HCT116 (cell line): ENCODE data around the gene C11orf42. TPM values are rescaled to one million over a fixed set of nuclear protein-coding genes. Genes with fewer than 3 reads are reported as not detected.

Experiments
- ATAC-seq: fragments of 200-7000 bp; cut with Tn5 transposase; 2 replicates; pipeline ENCODE4 v1.9.1; 2020; ENCODE audit warnings: mild to moderate bottlenecking, moderate library complexity
- BruUV-seq: library from RNA; stranded (reverse); fragments of 400-500 nt; replicated peaks from 2 replicates; lab custom pipeline; 2021; lab: Mats Ljungman, UMichigan
- CTCF ChIA-PET: fragments of 300-600 bp; sonication (Branson Sonifier 250); formaldehyde crosslinking; loops from one replicate; lab custom pipeline; 2021; ENCODE audit warnings: antibody characterized with exemption; lab: Charles Lee
- POLR2A ChIA-PET: fragments of 300-600, 350-600 bp; sonication (Branson Sonifier 250); formaldehyde crosslinking; loops from one replicate; lab custom pipeline; 2021; ENCODE audit warnings: antibody characterized with exemption; lab: Charles Lee
- RAD21 ChIA-PET, 2 experiments: fragments of 300-600 bp; sonication (Branson Sonifier 250); formaldehyde crosslinking; loops; one replicate each; lab custom pipeline; 2023; ENCODE audit warnings: low total read pairs in 2 of 2; ENCODE audit not compliant: uncharacterized antibody in 2 of 2, unreplicated experiment in 2 of 2, low non-redundant PET in 1 of 2; lab: Charles Lee
- DNase-seq: peaks from one replicate; pipeline ENCODE4 v3.0.0-alpha.2; 2010; ENCODE audit warnings: low read depth, low spot score
- H2AFZ ChIP-seq: fragments of 200-600 bp; shearing (Covaris generic), sonication (generic); 2 replicates; pipeline ENCODE4 v1.6.1; 2017; ENCODE audit warnings: low read depth, mixed run types, mixed read lengths, antibody characterized with exemption, low read length; ENCODE audit not compliant: poor library complexity, severe bottlenecking
- H3K27ac ChIP-seq: 2 replicates; pipeline ENCODE4 v1.5.1; 2012; ENCODE audit warnings: low read depth, low read length
- H3K27me3 ChIP-seq: fragments of 200-600 bp; sonication (generic); 2 replicates; pipeline ENCODE4 v1.6.1; 2016; ENCODE audit warnings: mixed run types, low read length, mixed read lengths; ENCODE audit not compliant: insufficient read depth
- H3K36me3 ChIP-seq, 2 experiments: fragments of 200-500 bp in 1 of 2; fragments of 200-600 bp in 1 of 2; sonication (Bioruptor generic) in 1 of 2; sonication (generic) in 1 of 2; 2 replicates each; pipeline versions ENCODE4 v1.5.1 to v1.6.1; 2014 to 2016; ENCODE audit warnings: low read length in 2 of 2, inconsistent platforms in 1 of 2, mixed read lengths in 1 of 2, mixed run types in 1 of 2; ENCODE audit not compliant: insufficient read depth in 2 of 2, control insufficient read depth in 1 of 2
- H3K4me1 ChIP-seq, 2 experiments: fragments of 200-600 bp in 1 of 2; sonication (generic) in 1 of 2; 2 replicates each; pipeline versions ENCODE4 v1.5.1 to v1.6.1; 2012 to 2017; ENCODE audit warnings: low read length in 2 of 2, inconsistent platforms in 1 of 2, mild to moderate bottlenecking in 1 of 2, mixed read lengths in 1 of 2, mixed run types in 1 of 2, moderate library complexity in 1 of 2; ENCODE audit not compliant: insufficient read depth in 2 of 2, control insufficient read depth in 1 of 2
- H3K4me2 ChIP-seq: fragments of 200-600 bp; sonication (generic); 2 replicates; pipeline ENCODE4 v1.6.1; 2017; ENCODE audit warnings: mixed run types, low read length, mixed read lengths
- H3K4me3 ChIP-seq, 2 experiments: fragments of 200-600 bp in 1 of 2; sonication (generic) in 1 of 2; replicated peaks in 1 of 2; 2 replicates each; pipeline ENCODE4 v1.5.1; 2011 to 2016; ENCODE audit warnings: low read length in 2 of 2, control low read depth in 1 of 2, low read depth in 1 of 2, mild to moderate bottlenecking in 1 of 2, mixed read lengths in 1 of 2, mixed run types in 1 of 2
- H3K79me2 ChIP-seq: fragments of 200-600 bp; sonication (generic); 2 replicates; pipeline ENCODE4 v1.6.1; 2017; ENCODE audit warnings: mild to moderate bottlenecking, mixed run types, low read length, moderate library complexity, mixed read lengths; ENCODE audit not compliant: insufficient read depth
- H3K9ac ChIP-seq: fragments of 200-600 bp; sonication (generic); 2 replicates; pipeline ENCODE4 v1.6.1; 2016; ENCODE audit warnings: low read length, mixed read lengths
- H3K9me2 ChIP-seq: fragments of 200-600 bp; sonication (generic), shearing (Covaris generic); 2 replicates; pipeline ENCODE4 v1.6.1; 2017; ENCODE audit warnings: mixed run types, mild to moderate bottlenecking, moderate library complexity; ENCODE audit not compliant: insufficient read depth
- H3K9me3 ChIP-seq, 2 experiments: fragments of 200-500 bp in 1 of 2; fragments of 200-600 bp in 1 of 2; sonication (Bioruptor generic) in 1 of 2; sonication (generic) in 1 of 2; 2 replicates each; pipeline ENCODE4 v1.6.1; 2014 to 2017; ENCODE audit warnings: low read length in 2 of 2, mixed read lengths in 2 of 2, inconsistent platforms in 1 of 2, low read depth in 1 of 2, mild to moderate bottlenecking in 1 of 2, mixed run types in 1 of 2, moderate library complexity in 1 of 2; ENCODE audit not compliant: control insufficient read depth in 1 of 2, insufficient read depth in 1 of 2
- H4K20me1 ChIP-seq: fragments of 200-600 bp; sonication (generic), shearing (Covaris generic); 2 replicates; pipeline ENCODE4 v1.6.1; 2017; ENCODE audit warnings: mixed run types, mild to moderate bottlenecking, moderate library complexity; ENCODE audit not compliant: insufficient read depth
- CEBPB ChIP-seq: IDR thresholded peaks from 2 replicates; pipeline ENCODE4 v1.6.1; 2012; ENCODE audit warnings: low read depth
- EGR1 ChIP-seq: IDR thresholded peaks from 2 replicates; pipeline ENCODE4 v1.6.1; 2012; ENCODE audit warnings: low read depth
- ELF1 ChIP-seq: IDR thresholded peaks from 2 replicates; pipeline ENCODE4 v1.6.1; 2012; ENCODE audit warnings: low read depth, borderline replicate concordance
- EZH2 ChIP-seq: fragments of 200-600 bp; sonication (generic); IDR thresholded peaks from 2 replicates; pipeline ENCODE4 v1.6.1; 2017; ENCODE audit warnings: antibody characterized with exemption, mixed run types
- EZH2phosphoT487 ChIP-seq: fragments of 200-600 bp; IDR thresholded peaks from 2 replicates; pipeline ENCODE4 v1.6.1; 2018; ENCODE audit warnings: antibody characterized with exemption, borderline replicate concordance
- FOSL1 ChIP-seq: IDR thresholded peaks from 2 replicates; pipeline ENCODE4 v1.6.1; 2012; ENCODE audit warnings: low read depth
- JUND ChIP-seq: IDR thresholded peaks from 2 replicates; pipeline ENCODE4 v1.6.1; 2012
- MAX ChIP-seq: IDR thresholded peaks from 2 replicates; pipeline ENCODE4 v1.6.1; 2012
- POLR2A ChIP-seq: IDR thresholded peaks from 2 replicates; pipeline ENCODE4 v1.7.0; 2011; ENCODE audit warnings: borderline replicate concordance; ENCODE audit not compliant: insufficient read depth, insufficient read length; ENCODE audit errors: extremely low read depth
- POLR2AphosphoS5 ChIP-seq: IDR thresholded peaks from 2 replicates; pipeline ENCODE4 v1.6.1; 2011; ENCODE audit warnings: mild to moderate bottlenecking, low read depth, low read length, moderate library complexity
- RAD21 ChIP-seq: IDR thresholded peaks from 2 replicates; pipeline ENCODE4 v1.6.1; 2012; ENCODE audit warnings: low read depth, mild to moderate bottlenecking
- REST ChIP-seq: IDR thresholded peaks from 2 replicates; pipeline ENCODE4 v1.6.1; 2012; ENCODE audit warnings: low read depth
- SIN3A ChIP-seq: IDR thresholded peaks from 2 replicates; pipeline ENCODE4 v1.6.1; 2012; ENCODE audit warnings: low read depth
- SRF ChIP-seq: IDR thresholded peaks from 2 replicates; pipeline ENCODE4 v1.6.1; 2012; ENCODE audit warnings: low read depth
- TCF7L2 ChIP-seq: IDR thresholded peaks from 2 replicates; pipeline ENCODE4 v1.7.0; 2011; ENCODE audit warnings: borderline replicate concordance, inconsistent platforms; ENCODE audit not compliant: insufficient read depth, insufficient read length; ENCODE audit errors: extremely low read depth
- ZFX ChIP-seq: fragments of 450-650 bp; IDR thresholded peaks from 2 replicates; pipeline ENCODE4 v1.6.1; 2017
- ZNF274 ChIP-seq: fragments of 200-500 bp; sonication (Bioruptor generic); IDR thresholded peaks from 2 replicates; pipeline ENCODE4 v1.6.1; 2014; ENCODE audit warnings: mild to moderate bottlenecking, low read depth, low read length, inconsistent platforms
- intact Hi-C: fragments of 100-400 bp; cut with micrococcal nuclease; formaldehyde crosslinking; loops from 2 replicates; pipeline ENCODE4 v1.10.0; 2022
- total RNA-seq: library from RNA; stranded (reverse); gene quantifications from one replicate; pipeline ENCODE4 v1.2.1, GENCODE V29; 2021; ENCODE audit not compliant: unreplicated experiment

C11orf42 gene
- total RNA-seq, 1 experiment from 2014 or later: not detected

GRCh38 chr11:6245536-6245935 is 40.2 kb downstream of the C11orf42 start:
- ATAC-seq: no peak
- DNase-seq: no peak

GRCh38 chr11:6248248-6248647 is 42.9 kb downstream of the C11orf42 start:
- Histone ChIP-seq H3K27me3 (no peaks in the 10 kb centered on the region), H4K20me1 (no peaks in the 10 kb centered on the region), H3K9me2 (no peaks in the 10 kb centered on the region), H3K4me3 (no peak overlapping the region), H2AFZ (no peak overlapping the region), H3K36me3 (no peaks in the 10 kb centered on the region), H3K27ac (no peak overlapping the region), H3K4me2 (no peak overlapping the region), H3K9ac (no peak overlapping the region), H3K9me3 (no peaks in the 10 kb centered on the region), H3K79me2 (no peaks in the 10 kb centered on the region), H3K4me1 (peaks cover 0 to 9% of the 10 kb centered on the region in 2 experiments; a peak in 2 of 4 replicates)
- ChIA-PET POLR2A (no interaction called here), RAD21 (no interaction called here), CTCF (no interaction called here)
- DNase-seq: no peak
- intact Hi-C loops: no loop called here
- BruUV-seq: no TSS peak
- ATAC-seq: no peak
- TF ChIP-seq POLR2AphosphoS5: no peak
- no peak for TF ChIP-seq REST
- TF ChIP-seq ZFX: no peak
- TF ChIP-seq SIN3A: no peak
- TF ChIP-seq MAX: no peak
- TF ChIP-seq JUND: no peak
- no peak for TF ChIP-seq ELF1
- TF ChIP-seq EGR1: no peak
- TF ChIP-seq ZNF274: no peak
- TF ChIP-seq POLR2A: no peak
- no peak for TF ChIP-seq FOSL1
- no peak for TF ChIP-seq SRF
- no peak for TF ChIP-seq CEBPB
- TF ChIP-seq TCF7L2: no peak
- TF ChIP-seq EZH2phosphoT487: no peak
- no peak for TF ChIP-seq EZH2

More at GRCh38 chr11:6245536-6245935, 40.2 kb downstream of the C11orf42 start:
- Histone ChIP-seq H3K9me3 (no peaks in the 10 kb centered on the region), H3K9ac (no peak overlapping the region)
- CTCF ChIA-PET: no interaction called here
- TF ChIP-seq ZNF274 (no peak), CEBPB (no peak), RAD21 (no peak), POLR2AphosphoS5 (no peak)
- TF ChIP-seq, all 23 proteins: peak for 0
- Histone ChIP-seq H3K9me2 (no peaks in the 10 kb centered on the region), H3K27me3 (no peaks in the 10 kb centered on the region), H3K36me3 (no peaks in the 10 kb centered on the region), H3K4me2 (no peak overlapping the region), H3K79me2 (no peaks in the 10 kb centered on the region), H3K27ac (no peak overlapping the region), H2AFZ (no peak overlapping the region), H4K20me1 (no peaks in the 10 kb centered on the region), H3K4me1 (peaks cover 0 to 9% of the 10 kb centered on the region in 2 experiments; a peak in 2 of 4 replicates), H3K4me3 (no peak overlapping the region)
- no TSS peak for BruUV-seq
- ChIA-PET RAD21 (no interaction called here), POLR2A (no interaction called here)
- intact Hi-C loops: no loop called here
